H9 (cell line): ENCODE data around the gene KDR. TPM values are rescaled to one million over a fixed set of nuclear protein-coding genes. Genes with fewer than 3 reads are reported as not detected.

Source experiments
- DNase-seq: peaks from one replicate; pipeline ENCODE4 v3.0.0-alpha.2; 2017
- H2AFZ ChIP-seq: one replicate; pipeline ENCODE4 v1.6.1; 2013; ENCODE audit warnings: mild to moderate bottlenecking, low read length, control low read depth, moderate library complexity
- H2AK5ac ChIP-seq: 2 replicates; pipeline ENCODE4 v1.6.1; 2013; ENCODE audit warnings: low read length, control low read depth, mixed read lengths; ENCODE audit not compliant: insufficient read length
- H2BK120ac ChIP-seq: one replicate; pipeline ENCODE4 v1.6.1; 2013; ENCODE audit warnings: low read depth, mild to moderate bottlenecking, low read length, control low read depth, inconsistent platforms; ENCODE audit not compliant: poor library complexity, severe bottlenecking
- H2BK12ac ChIP-seq: 2 replicates; pipeline ENCODE4 v1.6.1; 2013; ENCODE audit warnings: low read length, control low read depth, mixed read lengths, low read depth; ENCODE audit not compliant: insufficient read length
- H2BK15ac ChIP-seq: 2 replicates; pipeline ENCODE4 v1.6.1; 2013; ENCODE audit warnings: low read depth, low read length, control low read depth
- H2BK20ac ChIP-seq: one replicate; pipeline ENCODE4 v1.6.1; 2013; ENCODE audit warnings: low read depth, mild to moderate bottlenecking, low read length, control low read depth, inconsistent platforms; ENCODE audit not compliant: poor library complexity, severe bottlenecking
- H2BK5ac ChIP-seq: 2 replicates; pipeline ENCODE4 v1.6.1; 2013; ENCODE audit warnings: low read length, control low read depth, mixed read lengths; ENCODE audit not compliant: insufficient read length
- H3K14ac ChIP-seq: 2 replicates; pipeline ENCODE4 v1.6.1; 2013; ENCODE audit warnings: low read length, control low read depth; ENCODE audit not compliant: insufficient read depth
- H3K18ac ChIP-seq: 2 replicates; pipeline ENCODE4 v1.6.1; 2013; ENCODE audit warnings: low read depth, mild to moderate bottlenecking, mixed read lengths, low read length, control low read depth; ENCODE audit not compliant: insufficient read length
- H3K23ac ChIP-seq: 2 replicates; pipeline ENCODE4 v1.6.1; 2013; ENCODE audit warnings: low read length, control low read depth, mixed read lengths, low read depth; ENCODE audit not compliant: insufficient read length
- H3K23me2 ChIP-seq: 2 replicates; pipeline ENCODE4 v1.6.1; 2013; ENCODE audit warnings: low read depth, mild to moderate bottlenecking, mixed read lengths, low read length, control low read depth; ENCODE audit not compliant: insufficient read length, poor library complexity, severe bottlenecking
- H3K27ac ChIP-seq: 2 replicates; pipeline ENCODE4 v1.5.1; 2013; ENCODE audit warnings: low read length, control low read depth, mixed read lengths, low read depth; ENCODE audit not compliant: insufficient read length
- H3K27me3 ChIP-seq: 2 replicates; pipeline ENCODE4 v1.6.1; 2013; ENCODE audit warnings: low read length, control low read depth, inconsistent platforms; ENCODE audit not compliant: insufficient read depth
- H3K4ac ChIP-seq: 2 replicates; pipeline ENCODE4 v1.6.1; 2013; ENCODE audit warnings: low read depth, mild to moderate bottlenecking, control low read depth, inconsistent platforms, low read length, moderate library complexity
- H3K4me1 ChIP-seq: 2 replicates; pipeline ENCODE4 v1.6.1; 2013; ENCODE audit warnings: low read length, control low read depth, inconsistent platforms; ENCODE audit not compliant: insufficient read depth
- H3K4me2 ChIP-seq: 2 replicates; pipeline ENCODE4 v1.6.1; 2013; ENCODE audit warnings: low read length, control low read depth, mixed read lengths; ENCODE audit not compliant: insufficient read length, insufficient read depth
- H3K56ac ChIP-seq: 2 replicates; pipeline ENCODE4 v1.6.1; 2013; ENCODE audit warnings: low read depth, mild to moderate bottlenecking, mixed read lengths, low read length, control low read depth; ENCODE audit not compliant: insufficient read length
- H3K79me1 ChIP-seq: 2 replicates; pipeline ENCODE4 v1.6.1; 2013; ENCODE audit warnings: low read depth, mild to moderate bottlenecking, moderate library complexity, low read length, control low read depth, inconsistent platforms; ENCODE audit not compliant: insufficient read depth, poor library complexity, severe bottlenecking
- H3K79me2 ChIP-seq: 2 replicates; pipeline ENCODE4 v1.6.1; 2013; ENCODE audit warnings: low read length, control low read depth, inconsistent platforms; ENCODE audit not compliant: insufficient read depth
- H3K9ac ChIP-seq: 2 replicates; pipeline ENCODE4 v1.6.1; 2013; ENCODE audit warnings: low read length, control low read depth, mixed read lengths; ENCODE audit not compliant: insufficient read length; ENCODE audit errors: extremely low read depth
- H3K9me3 ChIP-seq: one replicate; pipeline ENCODE4 v1.6.1; 2013; ENCODE audit warnings: low read depth, low read length, inconsistent platforms; ENCODE audit not compliant: control insufficient read depth
- H3T11ph ChIP-seq: one replicate; pipeline ENCODE4 v1.6.1; 2013; ENCODE audit warnings: mild to moderate bottlenecking, low read length, control low read depth, inconsistent platforms
- H4K20me1 ChIP-seq: one replicate; pipeline ENCODE4 v1.6.1; 2013; ENCODE audit not compliant: control insufficient read depth, insufficient read length, insufficient read depth
- H4K5ac ChIP-seq: 2 replicates; pipeline ENCODE4 v1.6.1; 2013; ENCODE audit warnings: low read depth, mild to moderate bottlenecking, mixed read lengths, low read length, control low read depth; ENCODE audit not compliant: insufficient read length
- H4K8ac ChIP-seq: replicated peaks from 2 replicates; pipeline ENCODE4 v1.6.1; 2013; ENCODE audit warnings: low read length, control low read depth, mixed read lengths, low read depth; ENCODE audit not compliant: insufficient read length
- H4K91ac ChIP-seq: 2 replicates; pipeline ENCODE4 v1.6.1; 2013; ENCODE audit warnings: low read depth, mild to moderate bottlenecking, moderate library complexity, mixed read lengths, low read length, control low read depth; ENCODE audit not compliant: insufficient read length
- H3K27ac Mint-ChIP-seq, 3 experiments: 2 replicates in 2 of 3; 3 replicates in 1 of 3; pipeline ENCODE4 v1.8.0; 2020 to 2021; ENCODE audit warnings: mixed read lengths in 3 of 3, mild to moderate bottlenecking in 1 of 3, moderate library complexity in 1 of 3
- H3K27me3 Mint-ChIP-seq: 2 replicates; pipeline ENCODE4 v1.8.0; 2021; ENCODE audit warnings: low read depth, mild to moderate bottlenecking, moderate library complexity, mixed read lengths
- H3K36me3 Mint-ChIP-seq, 3 experiments: 2 replicates in 2 of 3; 3 replicates in 1 of 3; pipeline ENCODE4 v1.8.0; 2020 to 2021; ENCODE audit warnings: low read depth in 3 of 3, mixed read lengths in 3 of 3; ENCODE audit not compliant: insufficient read depth in 1 of 3
- H3K4me1 Mint-ChIP-seq, 2 experiments: 2 replicates each; pipeline ENCODE4 v1.8.0; 2020; ENCODE audit warnings: mixed read lengths in 2 of 2
- H3K4me3 Mint-ChIP-seq, 2 experiments: 2 replicates in 1 of 2; 3 replicates in 1 of 2; pipeline ENCODE4 v1.8.0; 2020 to 2021; ENCODE audit warnings: mild to moderate bottlenecking in 2 of 2, mixed read lengths in 2 of 2, moderate library complexity in 1 of 2
- H3K9me3 Mint-ChIP-seq, 2 experiments: 2 replicates in 1 of 2; 3 replicates in 1 of 2; pipeline ENCODE4 v1.8.0; 2020; ENCODE audit warnings: mild to moderate bottlenecking in 2 of 2, mixed read lengths in 2 of 2, moderate library complexity in 1 of 2
- WGBS: extraction: QIAGEN DNeasy Blood & Tissue Kit; methylation state at CpG from one replicate; pipeline ENCODE4 v1.1.7; 2013; ENCODE audit warnings: missing lambda C conversion rate, low lambda C conversion rate, mixed read lengths; ENCODE audit not compliant: insufficient read length; ENCODE audit errors: extremely low coverage; 5-methylcytosine and 5-hydroxymethylcytosine counted together
- total RNA-seq: library from RNA; stranded (reverse); gene quantifications from 2 replicates; pipeline ENCODE4 v1.2.1, GENCODE V29; 2021
- TF ChIP-seq, protein P1 (sequence below): fragments of 200-600 bp; sonication (generic); conservative IDR thresholded peaks from 3 replicates; pipeline ENCODE4 v1.8.0; 2021; ENCODE audit warnings: antibody characterized with exemption, mild to moderate bottlenecking

The KDR gene
- total RNA-seq, 1 experiment from 2014 or later = 51.4 TPM

DNA sequence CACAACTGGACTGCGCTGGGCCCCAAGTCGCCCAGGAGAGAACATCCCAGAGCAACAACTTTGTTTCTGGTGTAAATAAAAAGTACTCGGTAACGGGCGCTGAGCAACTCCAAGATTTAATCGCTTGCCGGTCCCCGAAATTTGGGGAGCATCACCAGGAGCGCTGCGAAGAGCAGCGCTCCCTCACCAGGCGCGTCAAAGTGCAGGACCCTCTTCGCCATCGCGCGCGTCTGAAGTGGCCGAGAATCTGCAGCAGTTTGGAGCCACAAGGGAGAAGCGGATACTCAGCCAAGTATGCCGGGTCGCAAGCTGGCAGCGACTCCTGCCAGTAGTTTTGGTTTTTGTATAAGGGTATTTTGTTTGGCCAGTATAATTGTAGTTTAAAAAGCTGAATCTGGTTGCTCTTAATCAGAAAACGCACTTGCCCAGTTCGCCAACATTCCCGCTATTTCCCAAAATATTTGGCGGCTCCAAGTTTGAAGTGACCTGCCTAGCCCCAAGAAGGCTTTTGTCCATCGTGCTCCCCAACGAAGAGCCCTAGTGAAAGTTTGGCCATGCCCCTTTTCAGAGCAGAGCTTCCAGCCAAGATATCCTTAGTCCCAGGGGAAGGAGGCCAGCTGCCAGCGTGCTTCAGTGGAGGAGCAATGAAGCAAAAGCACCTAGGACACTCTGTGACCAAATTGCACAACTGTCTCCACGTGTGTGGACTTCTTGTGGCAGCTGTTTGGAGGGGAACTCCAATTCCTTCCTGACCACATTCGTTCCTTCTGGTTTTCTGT is 557 bp upstream of the KDR start:
- Histone ChIP-seq H2BK120ac (no peak overlapping the region), H2AFZ (no peak overlapping the region), H2BK20ac (no peak overlapping the region), H3K27me3 (no peaks in the 10 kb centered on the region), H3K56ac (no peak overlapping the region), H3K4me2 (peak overlapping the region; percentile 98), H3K79me1 (no peaks in the 10 kb centered on the region), H2AK5ac (no peak overlapping the region), H2BK15ac (no peak overlapping the region), H4K20me1 (no peaks in the 10 kb centered on the region), H3K27ac (no peak overlapping the region), H2BK12ac (no peak overlapping the region), H3K4me1 (no peaks in the 10 kb centered on the region; the same call in 1 of the 2 replicates), H3K9me3 (no peaks in the 10 kb centered on the region), H4K91ac (no peak overlapping the region), H3K9ac (peak overlapping the region; percentile 20), H2BK5ac (no peak overlapping the region), H4K8ac (no peak overlapping the region), H3K23me2 (peaks cover 20% of the 10 kb centered on the region), H3K23ac (no peak overlapping the region), H3T11ph (no peak overlapping the region), H3K79me2 (peaks cover 36% of the 10 kb centered on the region; the same call in 1 of the 2 replicates), H3K4ac (no peak overlapping the region), H4K5ac (no peak overlapping the region), H3K18ac (no peak overlapping the region), H3K14ac (no peak overlapping the region)
- Mint-ChIP-seq H3K4me1 (peaks cover 21 to 29% of the 10 kb centered on the region in 2 experiments), H3K27ac (peak overlapping the region in 2 of 3 experiments; percentile 49 to 80; a peak in 3 of 7 replicates), H3K36me3 (peaks cover 0 to 10% (median 0%) of the 10 kb centered on the region in 3 experiments; a peak in 4 of 7 replicates), H3K4me3 (peak overlapping the region; percentile 84 to 90), H3K27me3 (peaks cover 28% of the 10 kb centered on the region), H3K9me3 (peaks cover 6 to 8% of the 10 kb centered on the region in 2 experiments; a peak in 3 of 5 replicates)
- WGBS = no CpG with 5 or more reads among the region's 32 CpGs
- TF ChIP-seq, protein P1, sequence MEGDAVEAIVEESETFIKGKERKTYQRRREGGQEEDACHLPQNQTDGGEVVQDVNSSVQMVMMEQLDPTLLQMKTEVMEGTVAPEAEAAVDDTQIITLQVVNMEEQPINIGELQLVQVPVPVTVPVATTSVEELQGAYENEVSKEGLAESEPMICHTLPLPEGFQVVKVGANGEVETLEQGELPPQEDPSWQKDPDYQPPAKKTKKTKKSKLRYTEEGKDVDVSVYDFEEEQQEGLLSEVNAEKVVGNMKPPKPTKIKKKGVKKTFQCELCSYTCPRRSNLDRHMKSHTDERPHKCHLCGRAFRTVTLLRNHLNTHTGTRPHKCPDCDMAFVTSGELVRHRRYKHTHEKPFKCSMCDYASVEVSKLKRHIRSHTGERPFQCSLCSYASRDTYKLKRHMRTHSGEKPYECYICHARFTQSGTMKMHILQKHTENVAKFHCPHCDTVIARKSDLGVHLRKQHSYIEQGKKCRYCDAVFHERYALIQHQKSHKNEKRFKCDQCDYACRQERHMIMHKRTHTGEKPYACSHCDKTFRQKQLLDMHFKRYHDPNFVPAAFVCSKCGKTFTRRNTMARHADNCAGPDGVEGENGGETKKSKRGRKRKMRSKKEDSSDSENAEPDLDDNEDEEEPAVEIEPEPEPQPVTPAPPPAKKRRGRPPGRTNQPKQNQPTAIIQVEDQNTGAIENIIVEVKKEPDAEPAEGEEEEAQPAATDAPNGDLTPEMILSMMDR = no peak
- peak; percentile 33 for DNase-seq
